ENCODE measurements around the gene NXPH1.

Gene NXPH1

DNA sequence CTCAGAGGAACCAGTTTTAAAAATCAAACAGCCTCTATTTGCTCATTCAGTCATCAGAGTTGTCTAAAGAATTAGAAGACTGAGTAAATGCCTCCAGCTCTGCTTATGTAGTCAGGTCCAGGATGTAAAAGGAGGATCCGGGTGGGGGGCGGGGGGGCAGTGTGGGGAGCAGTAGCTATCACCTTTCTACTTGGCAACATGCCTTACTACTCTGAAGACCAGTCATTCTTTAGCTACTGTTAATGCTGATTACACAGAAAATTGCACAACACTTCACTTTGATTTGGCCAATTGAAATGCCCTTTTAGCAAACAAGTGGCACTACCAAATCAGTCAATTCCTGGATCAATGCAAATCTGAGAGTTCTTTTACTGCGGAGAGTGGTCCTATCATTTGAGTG, 164.2 kb downstream of the NXPH1 start:
- DNase-seq (ENCODE audit: low spot score): no peak

GRCh38 chr7:8601121-8601520, 167.7 kb downstream of the NXPH1 start:
- no peak for DNase-seq (ENCODE audit: low spot score)

DNA sequence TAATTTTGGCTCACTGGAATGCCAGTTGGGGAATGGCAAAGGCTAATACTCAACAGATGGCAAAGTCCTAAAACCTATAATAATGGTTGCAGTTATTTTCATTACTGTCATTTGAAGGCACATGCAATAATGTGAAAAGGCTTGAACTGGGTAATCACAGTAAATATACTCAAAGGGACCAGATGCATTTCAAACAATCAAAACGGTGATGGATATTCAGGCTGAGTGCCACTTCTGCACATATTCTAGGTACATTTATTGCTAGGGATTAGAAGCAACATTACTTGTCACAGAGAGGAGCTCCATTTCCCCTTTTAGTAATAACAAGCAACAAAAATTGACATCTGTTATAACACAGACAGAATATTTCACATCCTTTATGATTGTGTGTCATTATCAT, 171.8 kb downstream of the NXPH1 start:
- DNase-seq (ENCODE audit: low spot score): no peak

DNA sequence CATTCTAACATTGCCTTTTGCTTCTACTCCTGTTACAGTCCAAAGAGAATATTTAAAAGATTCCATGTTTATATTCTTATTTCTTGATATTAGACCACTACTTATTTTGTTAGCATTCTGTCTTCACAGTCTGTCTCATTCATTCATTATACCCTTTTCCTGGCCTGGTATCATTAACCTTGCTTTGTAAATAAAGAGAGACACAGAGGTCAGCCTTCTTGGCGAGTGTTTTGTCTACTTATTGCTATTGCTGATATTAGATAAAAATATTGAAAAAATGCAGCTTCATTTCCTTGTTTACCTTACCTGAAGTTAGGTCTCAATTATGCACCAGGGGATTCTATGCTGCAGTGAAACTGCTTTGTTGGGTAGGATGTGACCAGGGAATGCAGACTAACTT, 179.2 kb downstream of the NXPH1 start:
- no peak for DNase-seq (ENCODE audit: low spot score)

- no peak for DNase-seq (ENCODE audit: low spot score)
These were observed 179.8 kb downstream of the NXPH1 start for GRCh38 chr7:8613191-8613590.

DNA sequence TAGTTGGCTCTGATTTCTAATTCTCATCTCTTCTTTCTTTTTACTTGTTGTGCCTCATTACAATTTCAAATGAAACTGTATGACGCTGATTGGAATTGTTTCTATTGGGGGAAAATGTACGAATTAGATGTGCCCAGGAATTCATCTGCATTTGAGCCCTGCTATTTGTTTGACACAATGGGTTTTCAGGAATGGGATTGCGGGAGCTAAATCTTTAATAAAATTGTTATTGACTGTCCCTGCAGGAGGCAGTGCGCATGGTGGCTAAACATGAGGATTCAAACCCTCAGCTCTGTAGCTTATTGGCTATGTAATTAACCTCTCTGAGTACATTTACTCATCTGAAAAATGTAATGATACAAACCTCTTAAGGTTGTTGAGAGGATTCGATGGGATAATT, 181.6 kb downstream of the NXPH1 start:
- DNase-seq (ENCODE audit: low spot score): no peak

DNA sequence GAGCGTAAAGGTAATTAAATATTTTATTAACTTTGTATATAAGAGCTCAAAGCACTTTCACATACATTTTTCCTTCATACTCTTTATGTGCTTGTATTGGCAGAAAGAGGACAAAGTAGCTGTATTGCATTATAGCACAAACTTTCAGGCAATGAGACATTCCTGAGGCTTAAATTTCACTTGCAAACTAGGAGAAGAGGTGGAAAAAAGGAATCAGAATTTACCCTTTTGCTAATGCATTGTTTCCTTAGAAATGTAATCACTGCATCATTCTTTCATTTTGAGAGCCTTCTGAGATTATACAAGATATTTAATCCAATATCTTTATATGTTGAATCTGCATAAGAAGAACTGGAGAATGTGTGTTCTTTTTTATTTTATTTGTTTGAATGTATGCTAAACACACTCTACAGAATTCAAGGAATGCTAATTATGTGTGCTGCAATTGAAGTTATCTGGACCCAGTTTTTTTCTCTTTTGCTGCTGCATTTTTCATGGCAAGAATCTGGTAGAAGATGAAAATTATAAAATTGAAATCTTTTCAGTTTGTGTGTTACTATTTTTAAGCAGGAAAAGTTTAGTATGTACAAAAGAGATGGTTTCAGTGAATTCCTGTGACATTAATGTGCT, 185.1 kb downstream of the NXPH1 start:
- no peak for DNase-seq (ENCODE audit: low spot score)

GRCh38 chr7:8620169-8620568, 186.8 kb downstream of the NXPH1 start:
- DNase-seq (ENCODE audit: low spot score): no peak

GRCh38 chr7:8625612-8626011, 192.2 kb downstream of the NXPH1 start:
- DNase-seq (ENCODE audit: low spot score): peak; percentile 10

DNA sequence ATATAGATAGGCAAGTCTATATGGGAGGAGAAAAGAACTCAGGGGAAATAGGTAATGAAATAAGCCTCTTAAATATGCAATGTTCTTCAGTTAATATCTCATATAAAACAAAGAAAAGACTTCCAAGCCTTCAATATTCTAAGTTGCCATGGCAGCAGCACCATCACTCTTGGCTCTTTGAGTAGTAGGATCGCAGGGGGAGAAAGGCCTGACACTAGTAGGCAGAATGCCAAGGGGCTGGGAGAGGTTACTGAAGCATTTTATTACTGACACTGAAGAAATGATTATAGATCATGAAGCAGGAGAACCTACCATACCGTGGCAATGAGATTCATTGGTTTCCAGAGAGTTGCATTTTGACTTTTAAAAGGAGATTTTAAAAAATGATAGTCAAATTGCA, 193.9 kb downstream of the NXPH1 start:
- DNase-seq (ENCODE audit: low spot score): no peak

GRCh38 chr7:8628656-8629055, 195.2 kb downstream of the NXPH1 start:
- no peak for DNase-seq (ENCODE audit: low spot score)

- DNase-seq (ENCODE audit: low spot score): peak; percentile 20
These were observed 196.1 kb downstream of the NXPH1 start for GRCh38 chr7:8629504-8629903.

DNA sequence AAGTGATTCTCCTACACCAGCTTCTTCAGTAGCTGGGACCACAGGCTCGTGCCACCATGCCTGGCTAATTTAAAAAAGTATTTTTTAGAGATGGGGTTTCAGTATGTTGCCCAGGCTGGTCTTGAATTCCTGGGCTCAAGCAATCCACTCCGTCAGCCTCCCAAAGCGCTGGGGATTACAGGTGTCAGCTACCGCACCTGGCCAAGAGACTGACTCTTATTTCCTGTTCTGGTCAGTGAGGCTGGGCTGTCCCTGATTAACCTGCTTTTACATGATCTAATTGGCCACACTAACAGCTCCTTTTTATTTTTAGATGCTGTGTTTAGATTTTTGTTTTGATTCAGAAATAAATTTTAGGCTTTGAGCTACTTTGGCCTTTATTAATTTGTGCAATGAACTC, 203.9 kb downstream of the NXPH1 start:
- DNase-seq (ENCODE audit: low spot score): no peak

DNA sequence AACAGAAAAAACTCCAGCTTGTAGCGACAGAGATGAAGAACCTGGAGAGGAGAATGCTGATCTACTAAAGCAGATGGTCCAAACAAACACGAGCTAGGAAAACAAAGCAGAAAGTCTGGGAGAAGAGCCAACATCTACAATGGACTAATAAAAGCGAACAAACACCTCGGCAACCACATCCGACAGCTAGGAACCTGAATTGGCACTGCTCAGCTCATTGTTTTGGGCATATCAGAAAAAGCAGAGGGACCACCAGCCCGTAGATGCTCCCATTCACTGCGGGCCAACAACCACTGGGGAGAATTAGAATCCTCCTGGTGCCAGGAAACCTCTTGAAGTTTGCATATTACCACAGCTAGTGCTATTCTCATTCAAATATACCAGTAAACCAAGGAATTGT, 204.7 kb downstream of the NXPH1 start:
- no peak for DNase-seq (ENCODE audit: low spot score)

GRCh38 chr7:8639668-8640067, 206.3 kb downstream of the NXPH1 start:
- DNase-seq (ENCODE audit: low spot score): no peak

DNA sequence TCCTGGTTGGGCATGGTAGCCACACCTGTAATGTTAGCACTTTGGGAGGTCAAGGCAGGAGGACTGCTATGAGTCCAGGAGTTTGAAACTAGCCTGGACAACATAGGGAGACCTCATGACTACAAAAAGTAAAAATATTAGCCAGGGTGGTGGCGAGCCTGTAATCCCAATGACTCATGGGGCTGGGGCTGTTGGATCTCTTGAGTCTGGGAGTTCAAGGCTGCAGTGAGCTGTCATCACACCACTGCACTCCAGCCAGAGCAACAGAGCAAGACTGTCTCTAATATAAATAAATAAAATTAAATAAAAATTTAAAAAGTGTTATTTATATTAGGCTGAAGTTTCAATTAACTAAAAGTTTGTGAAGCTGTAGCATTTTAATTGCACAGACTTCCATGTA, 207.3 kb downstream of the NXPH1 start:
- no peak for DNase-seq (ENCODE audit: low spot score)

GRCh38 chr7:8668627-8669500, 235.5 kb downstream of the NXPH1 start:
- DNase-seq (ENCODE audit: low spot score): no peak

- DNase-seq (ENCODE audit: low spot score): no peak
These were observed 236.1 kb downstream of the NXPH1 start for GRCh38 chr7:8669501-8669851.

DNA sequence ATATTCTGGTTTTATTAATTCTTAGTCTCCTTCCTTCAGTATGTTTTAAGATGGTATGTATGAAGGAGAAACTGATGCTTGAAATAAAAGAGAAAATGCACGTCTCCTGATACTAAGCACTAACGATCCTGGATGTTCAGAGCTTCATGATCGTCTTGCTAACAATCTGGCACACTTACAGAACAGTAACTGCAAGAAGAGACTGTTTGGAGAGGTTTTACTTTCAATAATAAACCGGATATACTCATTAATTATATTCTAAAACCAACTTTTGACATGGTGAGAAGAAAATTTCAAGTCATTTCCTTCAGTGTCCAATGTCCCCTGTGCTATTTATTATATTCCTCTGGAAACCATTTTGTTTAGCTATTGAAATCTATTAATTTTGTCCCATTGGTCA, 251.0 kb downstream of the NXPH1 start:
- DNase-seq (ENCODE audit: low spot score): no peak

DNA sequence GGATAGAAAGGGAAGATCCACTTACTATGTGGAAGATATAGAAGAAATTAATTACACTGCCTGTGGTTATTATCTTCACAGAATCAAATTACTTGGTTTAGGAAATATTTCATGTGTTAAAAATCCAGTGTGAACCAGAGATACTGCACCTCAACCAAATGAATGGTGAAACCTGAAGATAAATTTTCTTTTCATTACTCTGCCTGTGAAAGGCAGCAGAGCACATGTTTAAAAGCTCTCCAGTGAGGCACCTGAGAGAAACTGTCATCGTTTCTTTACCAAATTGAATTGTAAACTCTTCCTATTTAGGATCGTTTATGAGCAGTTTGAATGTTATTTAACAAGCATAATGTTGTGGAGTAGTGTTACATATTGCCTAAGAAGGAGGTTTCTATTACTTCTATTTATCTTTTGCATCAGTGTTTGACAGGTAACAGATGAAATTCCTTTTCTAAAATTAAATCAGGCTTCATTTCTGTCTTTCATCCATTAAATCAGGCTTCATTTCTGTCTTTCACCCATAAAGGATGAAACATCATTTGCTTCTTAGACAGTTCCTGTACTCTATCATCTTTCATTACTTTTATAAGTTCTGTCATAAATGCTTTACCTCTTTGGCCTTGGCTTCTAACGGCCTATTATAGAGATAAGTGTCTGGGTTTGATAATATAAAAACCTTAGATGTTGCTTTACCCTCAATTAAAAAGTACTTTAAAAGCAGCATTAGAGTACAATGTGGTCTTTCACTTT, 266.6 kb downstream of the NXPH1 start:
- DNase-seq (ENCODE audit: low spot score): no peak

GRCh38 chr7:8702807-8703206, 269.4 kb downstream of the NXPH1 start:
- DNase-seq (ENCODE audit: low spot score): no peak

- DNase-seq (ENCODE audit: low spot score): no peak
These were observed 276.7 kb downstream of the NXPH1 start for GRCh38 chr7:8710124-8710523.

DNA sequence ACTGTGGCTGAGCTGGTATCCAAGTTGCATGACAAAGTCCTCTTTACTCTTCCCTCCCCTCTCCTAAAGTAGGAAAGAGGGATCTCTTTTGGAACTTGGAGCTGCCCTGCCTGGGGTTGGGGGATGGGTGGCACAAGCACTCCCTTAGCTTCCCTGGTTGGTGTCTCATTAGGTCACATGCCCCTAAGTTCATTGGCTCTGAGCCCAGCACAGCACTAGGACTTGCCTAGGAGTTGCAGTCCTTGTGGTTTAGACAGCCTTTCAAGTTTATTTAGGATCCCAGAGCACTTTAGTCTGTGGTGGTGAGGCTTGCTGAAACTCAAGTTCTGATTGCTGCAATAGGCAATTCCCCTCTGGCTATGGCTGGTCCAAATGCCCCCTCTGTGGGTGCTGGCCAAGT, 281.4 kb downstream of the NXPH1 start:
- DNase-seq (ENCODE audit: low spot score): no peak

Measured in COLO829 (cell line).